GM12878 (cell line): ENCODE data around the gene GAMT. TPM values are rescaled to one million over a fixed set of nuclear protein-coding genes. Genes with fewer than 3 reads are reported as not detected.

Source experiments
- ATAC-seq: fragments of 200-7000 bp; cut with Tn5 transposase; 3 replicates; pipeline ENCODE4 v1.9.1; 2020; ENCODE audit warnings: mild to moderate bottlenecking, moderate library complexity
- BruUV-seq: library from RNA; stranded (reverse); fragments of 400-500 nt; replicated peaks from 2 replicates; lab custom pipeline; 2021; lab: Mats Ljungman, UMichigan
- CTCF ChIA-PET: fragments of 300-600 bp; sonication (Branson Sonifier 250); formaldehyde crosslinking; extraction: SDS; loops from one replicate; lab custom pipeline; 2021; ENCODE audit warnings: inconsistent platforms; lab: Yijun Ruan, JAX
- POLR2A ChIA-PET: fragments of 350-600 bp; formaldehyde crosslinking; extraction: SDS; loops from one replicate; lab custom pipeline; 2021; ENCODE audit warnings: inconsistent platforms; lab: Charles Lee
- RAD21 ChIA-PET: fragments of 300-600 bp; sonication (Branson Sonifier 250); formaldehyde crosslinking; loops from one replicate; lab custom pipeline; 2023; ENCODE audit warnings: antibody characterized with exemption; ENCODE audit not compliant: unreplicated experiment; lab: Charles Lee
- SMC1A ChIA-PET: fragments of 300-600 bp; sonication (Branson Sonifier 250); formaldehyde crosslinking; loops from one replicate; lab custom pipeline; 2023; ENCODE audit not compliant: unreplicated experiment, uncharacterized antibody; lab: Charles Lee
- DNase-seq: peaks from one replicate; pipeline ENCODE4 v3.0.0-alpha.2; 2011; ENCODE audit warnings: low read depth, low spot score
- FAIRE-seq: peaks from 3 replicates; lab custom pipeline; 2011; peaks lifted over from hg19 to GRCh38; lab: Jason Lieb, UNC
- H2AFZ ChIP-seq: 2 replicates; pipeline ENCODE4 v1.6.0; 2011; ENCODE audit warnings: low read depth, low read length, control low read depth; ENCODE audit not compliant: control insufficient read depth
- H3K27ac ChIP-seq: 2 replicates; pipeline ENCODE4 v1.5.1; 2011; ENCODE audit warnings: control low read depth; ENCODE audit not compliant: control insufficient read depth, insufficient read depth
- H3K27me3 ChIP-seq, 2 experiments: replicated peaks in 1 of 2; 2 replicates each; pipeline versions ENCODE4 v1.6.0 to v1.6.1; 2011; ENCODE audit warnings: low read length in 1 of 2; ENCODE audit not compliant: control insufficient read depth in 2 of 2, insufficient read depth in 2 of 2
- H3K36me3 ChIP-seq, 2 experiments: 2 replicates each; pipeline ENCODE4 v1.5.1; 2011; ENCODE audit warnings: low read length in 1 of 2; ENCODE audit not compliant: control insufficient read depth in 2 of 2, insufficient read depth in 2 of 2
- H3K4me1 ChIP-seq: 2 replicates; pipeline ENCODE4 v1.6.1; 2011; ENCODE audit warnings: mild to moderate bottlenecking, low read length, moderate library complexity, mixed read lengths; ENCODE audit not compliant: control insufficient read depth, insufficient read depth
- H3K4me2 ChIP-seq: 2 replicates; pipeline ENCODE4 v1.6.0; 2011; ENCODE audit warnings: control low read depth; ENCODE audit not compliant: control insufficient read depth, insufficient read depth
- H3K4me3 ChIP-seq: fragments of 200-600 bp; sonication (generic); 2 replicates; pipeline ENCODE4 v1.5.1; 2016
- H3K79me2 ChIP-seq: 2 replicates; pipeline ENCODE4 v1.6.0; 2011; ENCODE audit warnings: low read length; ENCODE audit not compliant: control insufficient read depth, insufficient read depth
- H3K9ac ChIP-seq: 2 replicates; pipeline ENCODE4 v1.8.0; 2011; ENCODE audit warnings: low read length, control low read depth, mixed read lengths; ENCODE audit not compliant: control insufficient read depth, insufficient read depth
- H3K9me3 ChIP-seq: replicated peaks from 3 replicates; pipeline ENCODE4 v1.5.1; 2011; ENCODE audit warnings: mild to moderate bottlenecking, low read length; ENCODE audit not compliant: control insufficient read depth, insufficient read depth
- H4K20me1 ChIP-seq: 2 replicates; pipeline ENCODE4 v1.6.0; 2011; ENCODE audit not compliant: control insufficient read depth, insufficient read depth
- ATF2 ChIP-seq: IDR thresholded peaks from 2 replicates; pipeline ENCODE4 v1.6.1; 2012; ENCODE audit warnings: low read length, inconsistent platforms
- BACH1 ChIP-seq: fragments of 450-650 bp; IDR thresholded peaks from 2 replicates; pipeline ENCODE4 v1.6.1; 2017; ENCODE audit warnings: mild to moderate bottlenecking, borderline replicate concordance
- CREB1 ChIP-seq: IDR thresholded peaks from 2 replicates; pipeline ENCODE4 v1.6.1; 2012; ENCODE audit warnings: low read depth, mild to moderate bottlenecking, inconsistent platforms
- HCFC1 ChIP-seq: fragments of 150-350 bp; IDR thresholded peaks from 2 replicates; pipeline ENCODE4 v1.6.1; 2014; ENCODE audit warnings: low read length
- HSF1 ChIP-seq: fragments of 150-350 bp; IDR thresholded peaks from 2 replicates; pipeline ENCODE4 v1.6.1; 2014; ENCODE audit warnings: mild to moderate bottlenecking, low read depth, low read length
- POLR2AphosphoS2 ChIP-seq: IDR thresholded peaks from 2 replicates; pipeline ENCODE4 v1.6.1; 2011; ENCODE audit warnings: low read depth, mild to moderate bottlenecking, low read length, improper control_type of control experiment, moderate library complexity
- RAD51 ChIP-seq: fragments of 450-650 bp; IDR thresholded peaks from 2 replicates; pipeline ENCODE4 v1.6.1; 2016; ENCODE audit warnings: moderate library complexity, mild to moderate bottlenecking, inconsistent platforms
- RELA ChIP-seq: fragments of 450-650 bp; IDR thresholded peaks from 2 replicates; pipeline ENCODE4 v1.8.0; 2014; ENCODE audit warnings: borderline replicate concordance; ENCODE audit not compliant: partially characterized antibody
- SP1 ChIP-seq: IDR thresholded peaks from one replicate; pipeline ENCODE4 v1.6.1; 2011; ENCODE audit warnings: low read depth, low read length
- WRNIP1 ChIP-seq: IDR thresholded peaks from 2 replicates; pipeline ENCODE4 v1.6.1; 2011; ENCODE audit warnings: low read depth, low read length, improper control_type of control experiment, borderline replicate concordance
- ZBED1 ChIP-seq: IDR thresholded peaks from 2 replicates; pipeline ENCODE4 v1.6.1; 2016; ENCODE audit warnings: borderline replicate concordance
- ZNF274 ChIP-seq: IDR thresholded peaks from one replicate; pipeline ENCODE4 v1.8.0; 2011; ENCODE audit not compliant: insufficient read length, insufficient read depth
- WGBS: methylation state at CpG from one replicate; pipeline ENCODE4 v1.1.6; 2016; ENCODE audit warnings: low lambda C conversion rate; ENCODE audit not compliant: insufficient replicate concordance, insufficient coverage; ENCODE audit errors: missing lambda C conversion rate; 5-methylcytosine and 5-hydroxymethylcytosine counted together
- in situ Hi-C: fragments of 300-500 bp; cut with MboI; formaldehyde crosslinking; loops from 9 replicates; pipeline ENCODE4 v1.14.3; 2018; ENCODE audit warnings: mixed read lengths
- intact Hi-C: fragments of 100-400 bp; cut with micrococcal nuclease; formaldehyde crosslinking; loops from one replicate; pipeline ENCODE4 v1.14.2; 2022; ENCODE audit not compliant: unreplicated experiment
- polyA plus RNA-seq, 11 experiments: library from polyadenylated mRNA; depleted of rRNA in 4 of 11; unstranded in 6 of 11; stranded (reverse) in 5 of 11; fragments of >200 nt; fragmentation: Nextera tagmentation in 4 of 11; fragmentation: Illumina TruSeq in 1 of 11; extraction: Ambion mirVana in 4 of 11; extraction: Trizol in 1 of 11; gene quantifications; 1 replicate in 1 of 11; 2 replicates in 10 of 11; pipeline versions ENCODE4 v1.2.1 to v1.2.3, GENCODE V29; 2011 to 2016; ENCODE audit warnings: inconsistent platforms in 2 of 11, missing spikeins in 2 of 11, low read depth in 1 of 11
- total RNA-seq, 4 experiments: library from RNA; depleted of rRNA in 3 of 4; stranded (reverse); fragments of >200 nt in 3 of 4; fragmentation: Illumina TruSeq in 1 of 4; extraction: Trizol in 1 of 4; gene quantifications; 2 replicates each; pipeline versions ENCODE4 v1.2.1 to v1.2.3, GENCODE V29; 2013 to 2021
- TF ChIP-seq, protein P1 (sequence below): fragments of 450-650 bp; IDR thresholded peaks from 2 replicates; pipeline ENCODE4 v1.6.1; 2018; ENCODE audit warnings: borderline replicate concordance, mild to moderate bottlenecking; ENCODE audit not compliant: partially characterized antibody
- TF ChIP-seq, protein P2 (sequence below): fragments of 450-650 bp; IDR thresholded peaks from 2 replicates; pipeline ENCODE4 v1.6.1; 2016; ENCODE audit warnings: mild to moderate bottlenecking

GAMT gene
- total and polyA plus RNA-seq, 10 of the 15 experiments (the other 5 are each of a cell fraction or from before 2014, with no cell fraction given) = 1.6 to 131 (median 38.8) TPM

DNA sequence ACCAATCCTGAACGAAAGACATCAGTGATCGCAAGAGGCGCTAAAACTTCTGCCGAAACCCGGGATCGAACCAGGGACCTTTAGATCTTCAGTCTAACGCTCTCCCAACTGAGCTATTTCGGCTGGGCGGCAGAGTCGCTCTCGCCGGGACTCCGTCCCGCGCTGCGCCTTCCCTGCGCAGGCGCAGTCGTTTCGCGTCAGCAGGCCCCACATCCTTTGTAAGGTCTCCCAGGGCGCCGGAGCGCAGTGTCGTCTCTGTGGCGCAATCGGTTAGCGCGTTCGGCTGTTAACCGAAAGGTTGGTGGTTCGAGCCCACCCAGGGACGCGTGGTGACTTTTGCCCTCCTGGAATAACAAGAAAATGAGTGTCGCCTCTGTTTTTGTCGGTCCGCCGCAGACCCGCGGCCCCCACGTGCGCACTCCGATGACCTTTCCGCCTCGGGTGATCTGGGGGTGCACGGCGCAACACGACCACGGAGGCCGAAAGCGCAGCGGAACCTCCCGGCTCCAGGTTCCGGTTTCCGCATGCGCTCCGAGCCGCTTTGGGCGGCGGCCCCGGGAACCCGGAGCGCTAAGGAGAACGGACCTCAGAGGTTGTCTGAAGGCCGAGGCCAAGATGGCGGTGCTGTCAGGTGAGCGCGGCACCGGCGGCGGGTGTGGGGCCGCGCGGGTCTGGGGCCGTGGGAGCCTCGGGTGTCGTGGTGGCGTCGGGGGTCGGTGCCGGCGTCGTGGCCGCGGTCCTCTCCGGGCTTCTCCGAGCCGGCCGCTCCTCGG is 17.8 kb downstream of the GAMT start, which contains the start of gene NDUFS7:
Gene NDUFS7, plus strand, starts transcription at position 596 of the 773 bp plus-strand sequence. Its CDS starts 20 bp downstream, at position 616.
- ChIA-PET RAD21 (interaction anchor here (0.6 to 1.0 kb wide), 8 partner anchors 29 to 1093 kb away, joined by 3 to 5 read pairs (median 4); partner anchors contain the start of genes C19orf25 and GADD45B), POLR2A (interaction anchor here (0.9 to 1.1 kb wide), 2 partner anchors 22 to 29 kb away, joined by 4 to 7 read pairs; no protein-coding TSS in a partner anchor), SMC1A (interaction anchor here (0.9 kb wide), 3 partner anchors 17 to 139 kb away, joined by 3 to 6 read pairs (median 3); no protein-coding TSS in a partner anchor), CTCF (interaction anchor here (0.7 to 2.8 kb wide), 6 partner anchors 11 to 139 kb away, joined by 3 to 11 read pairs (median 6); no protein-coding TSS in a partner anchor)
- peak within 1 kb of the TSS; percentile 86 for H3K27ac ChIP-seq
- H3K4me3 ChIP-seq = peak within 1 kb of the TSS; percentile 94
- no TSS peak for BruUV-seq
- peak within 1 kb of the TSS; percentile 74 for H2AFZ ChIP-seq
- H3K4me1 ChIP-seq = no peaks in the 10 kb centered on the region
- in situ Hi-C loops = no loop called here
- H3K4me2 ChIP-seq = peak within 1 kb of the TSS; percentile 83
- no peaks in the 10 kb centered on the region for H3K9me3 ChIP-seq
- FAIRE-seq (peak; percentile 95), ATAC-seq (peak; percentile 95), DNase-seq (peak; percentile 70)
- 1% methylated on average over 75 of the region's 90 CpGs for WGBS
- no peaks in the 10 kb centered on the region for H4K20me1 ChIP-seq
- intact Hi-C loops = loop anchor here (1.0 kb wide), 1 partner anchor 23 kb away; no protein-coding TSS in a partner anchor
- H3K79me2 ChIP-seq = peaks cover 11% of the 10 kb centered on the region
- H3K27me3 ChIP-seq = no peaks in the 10 kb centered on the region
- peak within 1 kb of the TSS; percentile 88 for H3K9ac ChIP-seq
- H3K36me3 ChIP-seq = peaks cover under 1 to 1% of the 10 kb centered on the region in 2 experiments; a peak in 2 of 4 replicates
- peak; percentile 81 for TF ChIP-seq CREB1
- TF ChIP-seq, protein P1, sequence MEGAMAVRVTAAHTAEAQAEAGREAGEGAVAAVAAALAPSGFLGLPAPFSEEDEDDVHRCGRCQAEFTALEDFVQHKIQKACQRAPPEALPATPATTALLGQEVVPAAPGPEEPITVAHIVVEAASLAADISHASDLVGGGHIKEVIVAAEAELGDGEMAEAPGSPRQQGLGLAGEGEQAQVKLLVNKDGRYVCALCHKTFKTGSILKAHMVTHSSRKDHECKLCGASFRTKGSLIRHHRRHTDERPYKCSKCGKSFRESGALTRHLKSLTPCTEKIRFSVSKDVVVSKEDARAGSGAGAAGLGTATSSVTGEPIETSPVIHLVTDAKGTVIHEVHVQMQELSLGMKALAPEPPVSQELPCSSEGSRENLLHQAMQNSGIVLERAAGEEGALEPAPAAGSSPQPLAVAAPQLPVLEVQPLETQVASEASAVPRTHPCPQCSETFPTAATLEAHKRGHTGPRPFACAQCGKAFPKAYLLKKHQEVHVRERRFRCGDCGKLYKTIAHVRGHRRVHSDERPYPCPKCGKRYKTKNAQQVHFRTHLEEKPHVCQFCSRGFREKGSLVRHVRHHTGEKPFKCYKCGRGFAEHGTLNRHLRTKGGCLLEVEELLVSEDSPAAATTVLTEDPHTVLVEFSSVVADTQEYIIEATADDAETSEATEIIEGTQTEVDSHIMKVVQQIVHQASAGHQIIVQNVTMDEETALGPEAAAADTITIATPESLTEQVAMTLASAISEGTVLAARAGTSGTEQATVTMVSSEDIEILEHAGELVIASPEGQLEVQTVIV = peak; percentile 84
- TF ChIP-seq HCFC1 = peak; percentile 94
- no peak for TF ChIP-seq ZNF274
- TF ChIP-seq BACH1 = peak; percentile 16
- TF ChIP-seq, protein P2, sequence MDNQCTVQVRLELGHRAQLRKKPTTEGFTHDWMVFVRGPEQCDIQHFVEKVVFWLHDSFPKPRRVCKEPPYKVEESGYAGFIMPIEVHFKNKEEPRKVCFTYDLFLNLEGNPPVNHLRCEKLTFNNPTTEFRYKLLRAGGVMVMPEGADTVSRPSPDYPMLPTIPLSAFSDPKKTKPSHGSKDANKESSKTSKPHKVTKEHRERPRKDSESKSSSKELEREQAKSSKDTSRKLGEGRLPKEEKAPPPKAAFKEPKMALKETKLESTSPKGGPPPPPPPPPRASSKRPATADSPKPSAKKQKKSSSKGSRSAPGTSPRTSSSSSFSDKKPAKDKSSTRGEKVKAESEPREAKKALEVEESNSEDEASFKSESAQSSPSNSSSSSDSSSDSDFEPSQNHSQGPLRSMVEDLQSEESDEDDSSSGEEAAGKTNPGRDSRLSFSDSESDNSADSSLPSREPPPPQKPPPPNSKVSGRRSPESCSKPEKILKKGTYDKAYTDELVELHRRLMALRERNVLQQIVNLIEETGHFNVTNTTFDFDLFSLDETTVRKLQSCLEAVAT = peak; percentile 86
- TF ChIP-seq RELA = peak; percentile 87
- peak; percentile 98 for TF ChIP-seq WRNIP1
- TF ChIP-seq RAD51 = no peak
- peak; percentile 75; the same call in 1 of the 2 replicates for TF ChIP-seq HSF1
- peak; percentile 38; the same call in 1 of the 2 replicates for TF ChIP-seq ATF2
- TF ChIP-seq POLR2AphosphoS2 = 0 out of 2 replicates have a peak, but pooled peaks have one; percentile 80
- peak; percentile 91 for TF ChIP-seq SP1
- TF ChIP-seq ZBED1 = peak; percentile 77; the same call in 1 of the 2 replicates
